HG03159 (cell line): ENCODE results near the gene PPP1R13L.

Experiments used
- ATAC-seq: cut with Tn5 transposase; IDR thresholded peaks from one replicate; pipeline ENCODE4 v1.9.1; 2021; ENCODE audit warnings: mild to moderate bottlenecking, moderate library complexity; ENCODE audit not compliant: unreplicated experiment

The PPP1R13L gene

GRCh38 chr19:45406226-45407090, 1.6 kb upstream of the PPP1R13L start, which contains the start of gene POLR1G:
TSS of gene POLR1G (plus strand) at chr19:45406644. CDS start at chr19:45406697, 53 bp downstream.
- ATAC-seq, result peak; percentile 73

- peak; percentile 36 for ATAC-seq
Observed at GRCh38 chr19:45405435-45406225, 761 bp upstream of the PPP1R13L start.

- no peak for ATAC-seq
Observed at GRCh38 chr19:45403781-45404556, 900 bp downstream of the PPP1R13L start.

- ATAC-seq, result no peak
Observed at GRCh38 chr19:45403272-45403671, 1.6 kb downstream of the PPP1R13L start.

GRCh38 chr19:45402298-45403061, 2.4 kb downstream of the PPP1R13L start:
- no peak for ATAC-seq

- no peak for ATAC-seq
Observed at GRCh38 chr19:45401815-45402214, 3.1 kb downstream of the PPP1R13L start.

- no peak for ATAC-seq
Observed at GRCh38 chr19:45400192-45400591, 4.7 kb downstream of the PPP1R13L start.

- no peak for ATAC-seq
Observed at GRCh38 chr19:45395821-45396617, 8.8 kb downstream of the PPP1R13L start.

- ATAC-seq, result no peak
Observed at GRCh38 chr19:45391871-45392665, 12.8 kb downstream of the PPP1R13L start.

GRCh38 chr19:45391346-45391745, 13.5 kb downstream of the PPP1R13L start:
- no peak for ATAC-seq

GRCh38 chr19:45385392-45386221, 19.3 kb downstream of the PPP1R13L start:
- ATAC-seq, result no peak

- no peak for ATAC-seq
Observed at GRCh38 chr19:45382426-45382825, 22.4 kb downstream of the PPP1R13L start.

- no peak for ATAC-seq
Observed at GRCh38 chr19:45380107-45380506, 24.8 kb downstream of the PPP1R13L start.

GRCh38 chr19:45376045-45376724, 28.7 kb downstream of the PPP1R13L start:
- ATAC-seq, result no peak

- peak; percentile 94 for ATAC-seq
Observed at GRCh38 chr19:45370410-45371204, 34.3 kb downstream of the PPP1R13L start, which contains the start of gene ERCC2. TSS of gene ERCC2 (minus strand) at chr19:45370573. CDS start at chr19:45370540, 33 bp downstream.

- no peak for ATAC-seq
Observed at GRCh38 chr19:45368737-45369340, 36.0 kb downstream of the PPP1R13L start.
